K562 (cell line): ENCODE measurements around the gene LAMTOR5. TPM values are rescaled to one million over a fixed set of nuclear protein-coding genes. Genes with fewer than 3 reads are reported as not detected.

ENCODE experiments used
- ATAC-seq: fragments of 200-7000 bp; cut with Tn5 transposase; 3 replicates; pipeline ENCODE4 v1.9.1; 2020; ENCODE audit warnings: moderate library complexity
- BruUV-seq: library from RNA; stranded (reverse); fragments of 400-500 nt; replicated peaks from 2 replicates; lab custom pipeline; 2021; lab: Mats Ljungman, UMichigan
- CTCF ChIA-PET: fragments of 300-600 bp; formaldehyde crosslinking; extraction: SDS; loops from one replicate; lab custom pipeline; 2021; ENCODE audit warnings: low intra/inter-chr PET ratio; lab: Yijun Ruan, JAX
- POLR2A ChIA-PET: fragments of 300-600, 350-650 bp; sonication (Branson Sonifier 250); formaldehyde crosslinking; extraction: SDS; loops from one replicate; lab custom pipeline; 2021; ENCODE audit warnings: antibody characterized with exemption, inconsistent platforms; lab: Yijun Ruan, JAX
- DNase-seq, 4 experiments: peaks; one replicate each; pipeline versions ENCODE4 v3.0.0 to v3.0.0-alpha.2; 2011 to 2018; ENCODE audit warnings: low spot score in 3 of 4, mixed read lengths in 3 of 4; ENCODE audit errors: extremely low read depth in 1 of 4
- FAIRE-seq: peaks from 2 replicates; lab custom pipeline; 2011; peaks lifted over from hg19 to GRCh38; lab: Jason Lieb, UNC
- H2AFZ ChIP-seq: 2 replicates; pipeline ENCODE4 v1.6.0; 2011; ENCODE audit warnings: low read depth, low read length, control low read depth, inconsistent platforms
- H3K27ac ChIP-seq: fragments of 200-600 bp; 3 replicates; pipeline ENCODE4 v1.8.0; 2011; ENCODE audit warnings: low read depth, mild to moderate bottlenecking, control low read depth, inconsistent platforms, low read length, moderate library complexity, mixed read lengths; ENCODE audit errors: extremely low read depth
- H3K27me3 ChIP-seq, 2 experiments: fragments of 300-600 bp in 1 of 2; 2 replicates in 1 of 2; 3 replicates in 1 of 2; pipeline versions ENCODE4 v1.6.0 to v1.8.0; 2011; ENCODE audit warnings: inconsistent platforms in 2 of 2, low read length in 2 of 2, mild to moderate bottlenecking in 1 of 2, mixed read lengths in 1 of 2, moderate library complexity in 1 of 2; ENCODE audit not compliant: control insufficient read depth in 2 of 2, insufficient read depth in 2 of 2
- H3K36me3 ChIP-seq: fragments of 300-600 bp; 3 replicates; pipeline ENCODE4 v1.8.0; 2011; ENCODE audit warnings: mild to moderate bottlenecking, low read length, inconsistent platforms; ENCODE audit not compliant: control insufficient read depth, insufficient read depth
- H3K4me1 ChIP-seq, 2 experiments: fragments of 200-600 bp in 1 of 2; replicated peaks in 1 of 2; 2 replicates in 1 of 2; 3 replicates in 1 of 2; pipeline versions ENCODE4 v1.5.1 to v1.8.0; 2011; ENCODE audit warnings: inconsistent platforms in 2 of 2, low read length in 2 of 2, mild to moderate bottlenecking in 1 of 2, mixed read lengths in 1 of 2, moderate library complexity in 1 of 2; ENCODE audit not compliant: control insufficient read depth in 2 of 2, insufficient read depth in 2 of 2
- H3K4me2 ChIP-seq: 2 replicates; pipeline ENCODE4 v1.6.1; 2011; ENCODE audit warnings: low read length, control low read depth, inconsistent platforms, mixed read lengths; ENCODE audit not compliant: insufficient read depth
- H3K4me3 ChIP-seq: fragments of 200-600 bp; sonication (generic), shearing (Covaris generic); 2 replicates; pipeline ENCODE4 v1.5.1; 2016; ENCODE audit warnings: control low read depth, inconsistent platforms
- H3K79me2 ChIP-seq: fragments of 200-600 bp; 3 replicates; pipeline ENCODE4 v1.8.0; 2011; ENCODE audit warnings: low read length, inconsistent platforms; ENCODE audit not compliant: control insufficient read depth, insufficient read depth
- H3K9ac ChIP-seq, 2 experiments: 2 replicates each; pipeline versions ENCODE4 v1.6.0 to v1.6.1; 2011; ENCODE audit warnings: low read depth in 2 of 2, low read length in 2 of 2, control low read depth in 1 of 2, inconsistent platforms in 1 of 2, mild to moderate bottlenecking in 1 of 2, mixed read lengths in 1 of 2; ENCODE audit not compliant: insufficient read depth in 1 of 2
- H3K9me1 ChIP-seq: one replicate; pipeline ENCODE4 v1.6.0; 2011; ENCODE audit warnings: inconsistent platforms, mild to moderate bottlenecking, low read length, moderate library complexity; ENCODE audit not compliant: control insufficient read depth, insufficient read depth
- H3K9me3 ChIP-seq: replicated peaks from 2 replicates; pipeline ENCODE4 v1.5.1; 2011; ENCODE audit warnings: low read depth, low read length, inconsistent platforms; ENCODE audit not compliant: control insufficient read depth, insufficient read depth
- H4K20me1 ChIP-seq: replicated peaks from 2 replicates; pipeline ENCODE4 v1.6.1; 2011; ENCODE audit warnings: low read length, inconsistent platforms, mixed read lengths; ENCODE audit not compliant: control insufficient read depth, insufficient read depth
- DPF2 ChIP-seq: fragments of 450-650 bp; IDR thresholded peaks from 2 replicates; pipeline ENCODE4 v1.6.1; 2016
- ELF2 ChIP-seq: fragments of 250-450 bp; sonication (Bioruptor Pico); IDR thresholded peaks from 2 replicates; pipeline ENCODE4 v1.5.0; 2021; ENCODE audit warnings: mild to moderate bottlenecking
- FOSL1 ChIP-seq: fragments of 200-800 bp; sonication (Bioruptor generic); conservative IDR thresholded peaks from 2 replicates; pipeline ENCODE4 v1.6.1; 2016; ENCODE audit warnings: missing genetic modification characterization, missing compliant biosample characterization
- JUND ChIP-seq, 2 experiments: IDR thresholded peaks; 2 replicates in 1 of 2; 3 replicates in 1 of 2; pipeline ENCODE4 v1.6.1; 2011; ENCODE audit warnings: borderline replicate concordance in 2 of 2, low read depth in 2 of 2, low read length in 2 of 2, improper control_type of control experiment in 1 of 2, missing biosample characterization in 1 of 2, missing genetic modification characterization in 1 of 2, missing genetic modification reagents in 1 of 2
- L3MBTL2 ChIP-seq: fragments of 450-650 bp; IDR thresholded peaks from 2 replicates; pipeline ENCODE4 v1.6.1; 2016; ENCODE audit warnings: mild to moderate bottlenecking, moderate library complexity
- MEIS2 ChIP-seq: fragments of 450-650 bp; IDR thresholded peaks from 2 replicates; pipeline ENCODE4 v1.6.1; 2014; ENCODE audit warnings: mild to moderate bottlenecking; ENCODE audit not compliant: partially characterized antibody
- POLR2AphosphoS2 ChIP-seq: IDR thresholded peaks from 2 replicates; pipeline ENCODE4 v1.6.1; 2012; ENCODE audit warnings: low read length, improper control_type of control experiment
- SRSF1 ChIP-seq: fragments of 200-400 bp; formaldehyde crosslinking; IDR thresholded peaks from 2 replicates; pipeline ENCODE4 v1.6.1; 2017; ENCODE audit warnings: mild to moderate bottlenecking, low read depth, low read length, moderate library complexity
- ZNF133 ChIP-seq: fragments of 250-450 bp; sonication (Bioruptor Pico); IDR thresholded peaks from 2 replicates; pipeline ENCODE4 v1.4.0; 2020; ENCODE audit warnings: mild to moderate bottlenecking
- WGBS: fragments of 100-300 bp; shearing (Covaris generic); methylation state at CpG from one replicate; pipeline ENCODE4 v1.1.6; 2016; ENCODE audit warnings: low coverage, mixed read lengths; ENCODE audit not compliant: insufficient coverage; ENCODE audit errors: missing lambda C conversion rate; 5-methylcytosine and 5-hydroxymethylcytosine counted together
- in situ Hi-C: fragments of 300-500 bp; cut with MboI; formaldehyde crosslinking; loops from 4 replicates; pipeline ENCODE4 v1.15.0; 2018; ENCODE audit warnings: inconsistent platforms, mixed read lengths
- intact Hi-C: fragments of 100-400 bp; cut with micrococcal nuclease; formaldehyde crosslinking; loops from 2 replicates; pipeline ENCODE4 v1.14.2; 2022
- polyA plus RNA-seq, 8 experiments: library from polyadenylated mRNA; depleted of rRNA in 4 of 8; stranded (reverse) in 5 of 8; unstranded in 3 of 8; fragments of >200 nt; fragmentation: Nextera tagmentation in 2 of 8; fragmentation: Illumina TruSeq in 1 of 8; extraction: Ambion mirVana in 2 of 8; extraction: Trizol in 1 of 8; gene quantifications; 2 replicates each; pipeline versions ENCODE4 v1.2.1 to v1.2.3, GENCODE V29; 2011 to 2014; ENCODE audit warnings: inconsistent platforms in 1 of 8, missing spikeins in 1 of 8
- total RNA-seq, 7 experiments: library from RNA; depleted of rRNA in 6 of 7; stranded (reverse); fragments of >200 nt in 6 of 7; fragmentation: Illumina TruSeq in 2 of 7; extraction: Trizol in 2 of 7; gene quantifications; 2 replicates each; pipeline versions ENCODE4 v1.2.1 to v1.2.3, GENCODE V29; 2011 to 2021; ENCODE audit warnings: low replicate concordance in 1 of 7
- TF ChIP-seq, protein P1 (sequence below), 2 experiments: fragments of 450-650 bp in 1 of 2; sonication (generic) in 1 of 2; formaldehyde crosslinking in 1 of 2; IDR thresholded peaks in 1 of 2; conservative IDR thresholded peaks in 1 of 2; 2 replicates each; pipeline versions ENCODE4 v1.6.1 to v1.8.1; 2016 to 2023; ENCODE audit warnings: mild to moderate bottlenecking in 2 of 2, moderate library complexity in 2 of 2, inconsistent platforms in 1 of 2, missing genetic modification reagents in 1 of 2

Gene LAMTOR5
- total and polyA plus RNA-seq, 9 of the 15 experiments (the other 6 are each of a cell fraction or from before 2014, with no cell fraction given): 118 to 712 (median 241) TPM

DNA sequence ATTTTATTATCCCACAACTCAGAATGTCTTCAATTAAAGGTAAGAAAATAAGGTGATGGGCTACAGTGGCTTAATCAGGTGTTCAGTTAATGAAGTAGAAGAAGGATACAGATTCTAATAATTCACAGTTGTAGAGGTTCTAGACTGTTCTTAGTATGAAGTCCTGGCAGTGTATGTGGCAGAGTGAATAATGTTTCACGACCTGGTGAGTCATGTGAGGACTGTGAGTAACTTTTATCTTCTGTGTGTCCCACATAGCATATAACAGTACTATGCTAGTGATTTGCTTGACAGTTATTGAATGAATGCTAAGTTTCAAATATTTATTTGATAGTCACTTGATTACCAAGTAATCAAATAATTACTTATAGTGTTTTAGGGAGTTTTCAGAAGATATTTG lies 36.7 kb downstream of the LAMTOR5 start:
- peaks cover 41% of the 10 kb centered on the region for H3K79me2 ChIP-seq
- peak; percentile 79 for ATAC-seq
- H3K9me3 ChIP-seq: no peaks in the 10 kb centered on the region
- DNase-seq: peak in 1 of 4 experiments; percentile 23
- no peaks in the 10 kb centered on the region; a peak in 1 of 5 replicates for H3K4me1 ChIP-seq
- no peaks in the 10 kb centered on the region for H3K9me1 ChIP-seq
- no peak overlapping the region for H2AFZ ChIP-seq
- H3K27ac ChIP-seq: peak overlapping the region; percentile 5; the same call in 1 of the 3 replicates
- H3K9ac ChIP-seq: no peak overlapping the region; a peak in 1 of 4 replicates
- CTCF ChIA-PET: no interaction called here
- TF ChIP-seq MEIS2 (peak; percentile 43), JUND (IDR thresholded peaks at IDR 0.05; ENCODE audit: borderline replicate concordance, low read depth, low read length) (peak; percentile 49; the same call in 1 of the 2 replicates), JUND (tag; IDR thresholded peaks at IDR 0.05; ENCODE audit: borderline replicate concordance, low read depth, low read length) (peak; percentile 58; the same call in 1 of the 3 replicates), SRSF1 (no peak), FOSL1 (tag) (peak; percentile 88), L3MBTL2 (no peak), POLR2AphosphoS2 (no peak), ELF2 (no peak), ZNF133 (CRISPR knock-in tag) (no peak), DPF2 (0 out of 2 replicates have a peak, but pooled peaks have one; percentile 22)
- TF ChIP-seq, protein P1, sequence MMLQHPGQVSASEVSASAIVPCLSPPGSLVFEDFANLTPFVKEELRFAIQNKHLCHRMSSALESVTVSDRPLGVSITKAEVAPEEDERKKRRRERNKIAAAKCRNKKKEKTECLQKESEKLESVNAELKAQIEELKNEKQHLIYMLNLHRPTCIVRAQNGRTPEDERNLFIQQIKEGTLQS (IDR thresholded peaks at IDR 0.05): peak; percentile 52; the same call in 1 of the 2 replicates
- TF ChIP-seq, protein P1 (CRISPR knock-in tag; conservative IDR thresholded peaks at IDR 0.05): no peak
- TF ChIP-seq, all 486 proteins: peak for 5
- in situ Hi-C loops: no loop called here
- POLR2A ChIA-PET: interaction anchor here (0.6 to 3.2 kb wide), 2 partner anchors 11 to 43 kb away, joined by 3 to 13 read pairs; no protein-coding TSS in a partner anchor
- no peaks in the 10 kb centered on the region for H3K27me3 ChIP-seq
- no peak overlapping the region for H3K4me2 ChIP-seq
- peaks cover 82% of the 10 kb centered on the region for H3K36me3 ChIP-seq
- H3K4me3 ChIP-seq: no peak overlapping the region
- intact Hi-C loops: no loop called here
- H4K20me1 ChIP-seq: no peaks in the 10 kb centered on the region
- FAIRE-seq: no peak
- 10% methylated on average over 1 of the region's 1 CpG for WGBS
- BruUV-seq: no TSS peak
